H1 (cell line): ENCODE results near the gene RHBDD1. TPM values are rescaled to one million over a fixed set of nuclear protein-coding genes. Genes with fewer than 3 reads are reported as not detected.

ENCODE experiments used
- CTCF ChIA-PET: fragments of 300-600 bp; sonication (Branson Sonifier 250); formaldehyde crosslinking; loops from one replicate; lab custom pipeline; 2021; ENCODE audit not compliant: partially characterized antibody; lab: Charles Lee
- POLR2A ChIA-PET: fragments of 300-600 bp; sonication (Branson Sonifier 250); formaldehyde crosslinking; loops from one replicate; lab custom pipeline; 2021; ENCODE audit warnings: inconsistent platforms; ENCODE audit not compliant: partially characterized antibody; lab: Charles Lee
- DNase-seq, 2 experiments: peaks; one replicate each; pipeline versions ENCODE4 v3.0.0 to v3.0.0-alpha.2; 2010 to 2022; ENCODE audit warnings: low spot score in 2 of 2, low read depth in 1 of 2, mixed read lengths in 1 of 2
- FAIRE-seq: peaks from 2 replicates; lab custom pipeline; 2011; peaks lifted over from hg19 to GRCh38; lab: Jason Lieb, UNC
- H2AFZ ChIP-seq: 2 replicates; pipeline ENCODE4 v1.8.1; 2012; ENCODE audit warnings: low read length, inconsistent platforms
- H2AK5ac ChIP-seq: 2 replicates; pipeline ENCODE4 v1.6.1; 2013; ENCODE audit warnings: low read depth, low read length
- H2BK120ac ChIP-seq: replicated peaks from 2 replicates; pipeline ENCODE3; 2013; ENCODE audit warnings: low read depth, low read length, inconsistent platforms
- H2BK12ac ChIP-seq: 2 replicates; pipeline ENCODE4 v1.6.1; 2013; ENCODE audit warnings: low read depth, low read length
- H2BK15ac ChIP-seq: 2 replicates; pipeline ENCODE4 v1.6.1; 2013; ENCODE audit warnings: low read length
- H2BK20ac ChIP-seq: 2 replicates; pipeline ENCODE4 v1.6.1; 2013; ENCODE audit warnings: low read length
- H2BK5ac ChIP-seq: 2 replicates; pipeline ENCODE4 v1.6.1; 2013; ENCODE audit warnings: low read depth, low read length
- H3K14ac ChIP-seq: 2 replicates; pipeline ENCODE4 v1.6.1; 2013; ENCODE audit warnings: inconsistent platforms; ENCODE audit not compliant: insufficient read length
- H3K18ac ChIP-seq: 2 replicates; pipeline ENCODE4 v1.6.1; 2013; ENCODE audit warnings: low read length; ENCODE audit errors: extremely low read depth
- H3K23ac ChIP-seq: 2 replicates; pipeline ENCODE4 v1.6.1; 2013; ENCODE audit warnings: inconsistent platforms; ENCODE audit not compliant: insufficient read length
- H3K23me2 ChIP-seq: 2 replicates; pipeline ENCODE4 v1.6.1; 2013; ENCODE audit warnings: low read depth, low read length
- H3K27ac ChIP-seq: 2 replicates; pipeline ENCODE4 v1.6.1; 2011; ENCODE audit warnings: low read depth, low read length, inconsistent platforms
- H3K27me3 ChIP-seq, 4 experiments: replicated peaks in 1 of 4; 1 replicate in 1 of 4; 2 replicates in 3 of 4; pipeline versions ENCODE4 v1.6.1 to v1.8.1; 2011 to 2013; ENCODE audit warnings: low read length in 3 of 4, mild to moderate bottlenecking in 3 of 4, inconsistent platforms in 2 of 4, mixed read lengths in 2 of 4, moderate library complexity in 1 of 4; ENCODE audit not compliant: control insufficient read depth in 3 of 4, insufficient read depth in 3 of 4; ENCODE audit errors: extremely low read depth in 1 of 4
- H3K36me3 ChIP-seq, 4 experiments: 2 replicates each; pipeline versions ENCODE4 v1.6.1 to v1.8.1; 2011 to 2013; ENCODE audit warnings: mild to moderate bottlenecking in 4 of 4, low read length in 3 of 4, moderate library complexity in 2 of 4, control low read depth in 1 of 4, inconsistent platforms in 1 of 4; ENCODE audit not compliant: insufficient read depth in 4 of 4, control insufficient read depth in 2 of 4
- H3K4ac ChIP-seq: replicated peaks from 2 replicates; pipeline ENCODE3; 2013; ENCODE audit warnings: low read length, low read depth, mixed read lengths, inconsistent platforms; ENCODE audit not compliant: insufficient read length
- H3K4me1 ChIP-seq, 4 experiments: replicated peaks in 1 of 4; 1 replicate in 1 of 4; 2 replicates in 3 of 4; pipeline versions ENCODE4 v1.6.1 to v1.8.1; 2011 to 2013; ENCODE audit warnings: low read length in 3 of 4, inconsistent platforms in 2 of 4, mixed read lengths in 1 of 4; ENCODE audit not compliant: insufficient read depth in 4 of 4, control insufficient read depth in 3 of 4
- H3K4me2 ChIP-seq, 2 experiments: 2 replicates each; pipeline versions ENCODE4 v1.6.1 to v1.8.1; 2011 to 2013; ENCODE audit warnings: low read depth in 2 of 2, low read length in 2 of 2, control low read depth in 1 of 2, inconsistent platforms in 1 of 2, mild to moderate bottlenecking in 1 of 2; ENCODE audit not compliant: insufficient read depth in 1 of 2
- H3K4me3 ChIP-seq, 4 experiments: fragments of 200-600, 300-600 bp in 1 of 4; sonication (generic), shearing (Covaris generic), sonication (Bioruptor Twin) in 1 of 4; 2 replicates each; pipeline versions ENCODE4 v1.5.1 to v1.8.1; 2011 to 2016; ENCODE audit warnings: low read length in 4 of 4, low read depth in 3 of 4, control low read depth in 2 of 4, inconsistent platforms in 2 of 4, mild to moderate bottlenecking in 2 of 4, mixed read lengths in 1 of 4, moderate library complexity in 1 of 4; ENCODE audit not compliant: insufficient read depth in 2 of 4; ENCODE audit errors: extremely low read depth in 1 of 4
- H3K56ac ChIP-seq: replicated peaks from 2 replicates; pipeline ENCODE3; 2013; ENCODE audit warnings: low read depth, mild to moderate bottlenecking, mixed read lengths, low read length, inconsistent platforms; ENCODE audit not compliant: insufficient read length
- H3K79me1 ChIP-seq: 2 replicates; pipeline ENCODE4 v1.6.1; 2013; ENCODE audit warnings: low read depth, low read length, control low read depth
- H3K79me2 ChIP-seq, 2 experiments: 2 replicates each; pipeline versions ENCODE4 v1.6.1 to v1.8.1; 2012 to 2013; ENCODE audit warnings: low read length in 2 of 2, mild to moderate bottlenecking in 2 of 2, inconsistent platforms in 1 of 2; ENCODE audit not compliant: insufficient read depth in 2 of 2, control insufficient read depth in 1 of 2
- H3K9ac ChIP-seq, 4 experiments: replicated peaks in 1 of 4; 1 replicate in 1 of 4; 2 replicates in 3 of 4; pipeline versions ENCODE4 v1.6.1 to v1.8.1; 2011 to 2013; ENCODE audit warnings: low read depth in 3 of 4, low read length in 3 of 4, control low read depth in 2 of 4, mild to moderate bottlenecking in 2 of 4, moderate library complexity in 2 of 4, inconsistent platforms in 1 of 4; ENCODE audit errors: extremely low read depth in 1 of 4
- H3K9me3 ChIP-seq, 2 experiments: 2 replicates each; pipeline versions ENCODE4 v1.6.1 to v1.8.1; 2012 to 2013; ENCODE audit warnings: mild to moderate bottlenecking in 2 of 2, moderate library complexity in 2 of 2, control low read depth in 1 of 2, inconsistent platforms in 1 of 2, low read depth in 1 of 2, low read length in 1 of 2, mixed read lengths in 1 of 2; ENCODE audit not compliant: insufficient read depth in 2 of 2
- H4K20me1 ChIP-seq, 2 experiments: replicated peaks in 1 of 2; 2 replicates each; pipeline versions ENCODE3 to v1.8.1; 2011 to 2013; ENCODE audit warnings: inconsistent platforms in 2 of 2, low read length in 2 of 2, mild to moderate bottlenecking in 1 of 2; ENCODE audit not compliant: insufficient read depth in 2 of 2, control insufficient read depth in 1 of 2
- H4K5ac ChIP-seq: 2 replicates; pipeline ENCODE4 v1.6.1; 2013; ENCODE audit warnings: low read length, low read depth, mixed read lengths, inconsistent platforms; ENCODE audit not compliant: insufficient read length
- H4K8ac ChIP-seq: 2 replicates; pipeline ENCODE4 v1.8.0; 2013; ENCODE audit warnings: mild to moderate bottlenecking, moderate library complexity, low read length, inconsistent platforms; ENCODE audit not compliant: insufficient read depth; ENCODE audit errors: extremely low read depth
- H4K91ac ChIP-seq: replicated peaks from 2 replicates; pipeline ENCODE3; 2013; ENCODE audit warnings: low read length, mixed read lengths, inconsistent platforms; ENCODE audit not compliant: insufficient read length
- KDM4A ChIP-seq: IDR thresholded peaks from one replicate; pipeline ENCODE4 v1.7.1; 2012; ENCODE audit warnings: low read depth, mild to moderate bottlenecking, moderate library complexity, low read length, inconsistent platforms; ENCODE audit not compliant: severe bottlenecking
- WGBS, 2 experiments: shearing (Covaris generic) in 1 of 2; methylation state at CpG; one replicate each; pipeline versions ENCODE4 v1.1.6 to v1.1.7; 2013 to 2015; ENCODE audit warnings: low lambda C conversion rate in 2 of 2, mixed read lengths in 2 of 2, inconsistent platforms in 1 of 2, low coverage in 1 of 2, missing lambda C conversion rate in 1 of 2; ENCODE audit not compliant: insufficient replicate concordance in 2 of 2, insufficient coverage in 1 of 2, insufficient read length in 1 of 2; ENCODE audit errors: extremely low coverage in 1 of 2, missing lambda C conversion rate in 1 of 2; 5-methylcytosine and 5-hydroxymethylcytosine counted together
- polyA plus RNA-seq, 7 experiments: library from polyadenylated mRNA; depleted of rRNA in 3 of 7; stranded (reverse) in 5 of 7; unstranded in 2 of 7; fragments of >200 nt in 5 of 7; fragments of 200-250 nt in 2 of 7; gene quantifications; 1 replicate in 5 of 7; 2 replicates in 1 of 7; 4 replicates in 1 of 7; pipeline versions ENCODE4 v1.2.1 to v1.2.3, GENCODE V29; 2011 to 2013; ENCODE audit warnings: missing spikeins in 2 of 7, mixed read lengths in 2 of 7
- total RNA-seq: library from RNA; stranded (reverse); fragmentation: NEBNext Ultra II Directional; extraction: Animal tissue kit (Norgen Biotek cat#: 25700); gene quantifications from 2 replicates; pipeline ENCODE4 v1.2.1, GENCODE V29; 2021

The RHBDD1 gene
- total and polyA plus RNA-seq, 2 of the 8 experiments (the other 6 are each of a cell fraction or from before 2014, with no cell fraction given), result 10.5 to 23.1 TPM

GRCh38 chr2:226818930-226819329 lies 16.9 kb upstream of the RHBDD1 start:
- no peaks in the 10 kb centered on the region for H4K20me1 ChIP-seq
- no peak overlapping the region for H2BK15ac ChIP-seq
- no peaks in the 10 kb centered on the region for H3K79me2 ChIP-seq
- no peak overlapping the region for H3K4ac ChIP-seq
- no peak overlapping the region for H3K23ac ChIP-seq
- H3K14ac ChIP-seq, result no peak overlapping the region
- CTCF ChIA-PET, result no interaction called here
- no peak overlapping the region for H3K4me2 ChIP-seq
- H4K91ac ChIP-seq, result no peak overlapping the region
- H3K79me1 ChIP-seq, result no peaks in the 10 kb centered on the region
- no peak overlapping the region for H2BK12ac ChIP-seq
- no peaks in the 10 kb centered on the region for H3K27me3 ChIP-seq
- FAIRE-seq, result no peak
- 90% methylated on average over 3 of the region's 3 CpGs; no CpG with 5 or more reads in 1 of the 2 experiments for WGBS, 2 experiments
- no peak for TF ChIP-seq KDM4A
- no peak overlapping the region for H3K4me3 ChIP-seq
- H4K5ac ChIP-seq, result no peak overlapping the region
- no peak for DNase-seq
- H2BK20ac ChIP-seq, result no peak overlapping the region
- POLR2A ChIA-PET, result no interaction called here
- H4K8ac ChIP-seq, result no peak overlapping the region
- H3K9ac ChIP-seq, result no peak overlapping the region
- H2AFZ ChIP-seq, result no peak overlapping the region
- no peaks in the 10 kb centered on the region for H3K36me3 ChIP-seq
- H2BK5ac ChIP-seq, result no peak overlapping the region
- H3K56ac ChIP-seq, result no peak overlapping the region
- no peaks in the 10 kb centered on the region for H3K9me3 ChIP-seq
- no peak overlapping the region for H2BK120ac ChIP-seq
- H3K4me1 ChIP-seq, result no peaks in the 10 kb centered on the region
- no peaks in the 10 kb centered on the region for H3K23me2 ChIP-seq
- no peak overlapping the region for H3K27ac ChIP-seq
- no peak overlapping the region for H3K18ac ChIP-seq
- H2AK5ac ChIP-seq, result no peak overlapping the region
